Cardiac muscle cell (in vitro differentiated cells and primary cell): ENCODE measurements around the gene KCNH1. TPM values are rescaled to one million over a fixed set of nuclear protein-coding genes. Genes with fewer than 3 reads are reported as not detected.

Experiments
- DNase-seq, 2 donors: peaks; one replicate each; pipeline versions ENCODE4 v3.0.0 to v3.0.0-alpha.2; 2010 to 2017; ENCODE audit warnings: low read depth in 1 of 2, low spot score in 1 of 2
- H3K27ac ChIP-seq: fragments of 200-600 bp; sonication (generic); 2 replicates; pipeline ENCODE4 v1.5.1; 2016
- H3K27me3 ChIP-seq: fragments of 200-600 bp; sonication (generic); 2 replicates; pipeline ENCODE4 v1.6.0; 2016; ENCODE audit warnings: control low read depth
- H3K36me3 ChIP-seq: fragments of 200-600 bp; sonication (generic); 2 replicates; pipeline ENCODE4 v1.5.1; 2016; ENCODE audit warnings: control low read depth
- H3K4me1 ChIP-seq: fragments of 200-600 bp; sonication (generic); 2 replicates; pipeline ENCODE4 v1.8.1; 2017; ENCODE audit warnings: low read depth, mild to moderate bottlenecking, mixed run types
- H3K4me3 ChIP-seq: fragments of 200-600 bp; sonication (generic); 2 replicates; pipeline ENCODE4 v1.5.1; 2016; ENCODE audit warnings: mild to moderate bottlenecking
- H3K9me3 ChIP-seq: fragments of 200-600 bp; sonication (generic); 2 replicates; pipeline ENCODE4 v1.5.1; 2017; ENCODE audit warnings: low read depth, mild to moderate bottlenecking, control low read depth
- CTCF ChIP-seq: IDR thresholded peaks from 2 replicates; pipeline ENCODE4 v1.5.1; 2012; ENCODE audit warnings: low read depth, mild to moderate bottlenecking, low read length
- polyA plus RNA-seq: library from polyadenylated mRNA; unstranded; fragments of >200 nt; fragmentation: Nextera tagmentation; extraction: Ambion mirVana; gene quantifications from 2 replicates; pipeline ENCODE4 v1.2.1, GENCODE V29; 2016
- total RNA-seq: library from RNA; depleted of rRNA; stranded (reverse); fragments of >200 nt; gene quantifications from 2 replicates; pipeline ENCODE4 v1.2.3, GENCODE V29; 2016

KCNH1 gene
- total and polyA plus RNA-seq, 2 experiments from 2014 or later, result 0.54 TPM; not detected in 1

GRCh38 chr1:210677533-210677932 is 456.4 kb downstream of the KCNH1 start:
- no peak for DNase-seq
- Histone ChIP-seq H3K9me3 (no peaks in the 10 kb centered on the region), H3K27me3 (no peaks in the 10 kb centered on the region), H3K4me3 (no peak overlapping the region), H3K27ac (no peak overlapping the region), H3K4me1 (peaks cover 6% of the 10 kb centered on the region), H3K36me3 (no peaks in the 10 kb centered on the region)
- no peak for TF ChIP-seq CTCF

GRCh38 chr1:210676539-210676938 is 457.4 kb downstream of the KCNH1 start:
- Histone ChIP-seq H3K36me3 (no peaks in the 10 kb centered on the region), H3K27ac (no peak overlapping the region), H3K27me3 (no peaks in the 10 kb centered on the region), H3K4me1 (peaks cover 6% of the 10 kb centered on the region), H3K4me3 (no peak overlapping the region), H3K9me3 (no peaks in the 10 kb centered on the region)
- no peak for DNase-seq
- no peak for TF ChIP-seq CTCF

DNA sequence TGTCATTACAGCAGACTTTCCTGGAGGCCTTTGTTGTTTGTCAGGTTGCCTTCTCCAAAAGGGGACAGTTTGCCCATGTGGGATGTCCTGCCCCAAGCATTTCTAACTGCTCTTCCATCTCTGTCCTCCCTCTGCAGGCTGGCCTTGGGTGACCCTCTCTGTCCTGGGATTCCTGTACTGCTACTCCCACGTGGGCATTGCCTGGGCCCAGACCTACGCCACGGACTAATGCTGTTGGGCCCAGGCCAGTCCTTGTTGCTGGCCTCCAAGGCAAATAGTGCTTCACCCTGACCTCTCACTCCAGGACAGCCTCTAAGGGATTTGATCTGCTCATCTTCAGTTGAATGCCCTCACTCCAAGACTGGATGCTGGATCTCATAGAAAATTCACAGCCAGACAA is 459.8 kb downstream of the KCNH1 start:
- H3K4me3 ChIP-seq, result no peak overlapping the region
- no peaks in the 10 kb centered on the region for H3K27me3 ChIP-seq
- TF ChIP-seq CTCF, result no peak

DNA sequence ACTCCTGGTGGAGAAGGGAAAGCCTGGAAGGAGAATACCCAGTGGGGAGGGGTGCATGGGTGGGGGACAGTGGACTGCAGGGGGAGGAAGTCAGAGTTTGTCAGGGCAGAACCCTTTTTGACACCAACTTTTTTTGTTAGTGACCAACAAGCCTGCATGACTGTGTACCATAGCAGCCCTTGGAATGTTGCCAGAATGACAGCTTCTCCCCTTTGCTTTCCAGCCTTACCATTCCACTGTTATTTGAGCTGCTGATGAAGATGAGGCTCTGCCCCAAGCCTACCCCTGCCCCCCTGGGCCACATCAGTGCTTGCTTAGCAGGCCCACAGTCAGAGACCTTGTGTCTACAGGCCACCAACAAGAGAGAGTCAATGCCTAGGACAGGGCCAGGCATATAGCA is 464.0 kb downstream of the KCNH1 start:
- Histone ChIP-seq H3K4me3 (no peak overlapping the region), H3K27me3 (no peaks in the 10 kb centered on the region), H3K27ac (no peak overlapping the region), H3K36me3 (no peaks in the 10 kb centered on the region), H3K4me1 (peaks cover 3% of the 10 kb centered on the region), H3K9me3 (no peaks in the 10 kb centered on the region)
- TF ChIP-seq CTCF, result no peak
- peak in 1 of 2 donors; percentile 34 for DNase-seq

More for the DNA sequence above, 459.8 kb downstream of the KCNH1 start:
- Histone ChIP-seq H3K9me3 (no peaks in the 10 kb centered on the region), H3K27ac (no peak overlapping the region), H3K36me3 (no peaks in the 10 kb centered on the region), H3K4me1 (no peaks in the 10 kb centered on the region)
- DNase-seq, result no peak

DNA sequence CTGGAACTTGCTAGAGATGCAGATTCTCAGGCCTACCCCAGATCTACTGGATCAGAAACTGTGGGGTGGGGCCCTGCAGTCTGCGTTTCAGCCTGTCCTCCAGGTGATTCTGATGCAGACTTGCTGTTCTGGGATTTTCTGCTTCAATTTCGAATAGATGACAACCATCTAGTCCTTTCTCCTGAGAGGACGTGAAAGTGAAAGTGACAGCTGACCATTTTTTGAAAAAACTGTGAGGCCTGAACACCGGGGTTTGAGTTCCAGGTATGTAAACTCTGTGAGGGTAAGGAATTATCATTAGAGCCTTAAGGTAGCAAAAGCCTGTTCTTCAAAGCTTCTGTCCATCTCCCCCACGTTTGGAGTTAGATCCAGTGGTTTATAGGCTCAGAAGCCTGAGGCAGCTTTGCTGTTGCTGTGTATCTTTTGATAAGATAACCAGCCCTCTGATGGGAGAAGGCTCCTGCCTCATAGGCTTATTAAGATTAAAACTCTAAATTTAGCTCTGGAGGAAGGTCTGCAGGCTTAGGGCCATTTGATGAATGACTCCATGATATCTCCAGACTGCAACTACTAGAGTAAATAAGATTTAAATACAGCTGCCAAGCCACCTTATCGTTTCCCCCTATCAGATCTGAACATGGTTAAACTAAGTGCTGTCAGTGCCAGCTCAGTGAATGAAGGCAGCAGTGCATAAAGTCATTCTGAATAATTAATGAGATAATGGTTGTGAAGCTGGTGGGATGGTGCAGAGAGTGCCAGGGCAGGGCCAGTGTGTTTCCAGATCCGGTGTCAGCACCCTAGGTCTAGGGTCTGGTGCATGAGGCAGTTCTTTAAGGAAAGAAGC is 470.0 kb downstream of the KCNH1 start:
- peak in 1 of 2 donors; percentile 44 for DNase-seq
- H3K27me3 ChIP-seq, result no peaks in the 10 kb centered on the region
- H3K4me1 ChIP-seq, result peaks cover 30% of the 10 kb centered on the region
- H3K4me3 ChIP-seq, result no peak overlapping the region
- no peaks in the 10 kb centered on the region for H3K9me3 ChIP-seq
- peak overlapping the region; percentile 55 for H3K27ac ChIP-seq
- H3K36me3 ChIP-seq, result no peaks in the 10 kb centered on the region
- no peak for TF ChIP-seq CTCF
